ENCODE data around the gene CDC42BPB. TPM values are rescaled to one million over a fixed set of nuclear protein-coding genes. Genes with fewer than 3 reads are reported as not detected.

CDC42BPB gene
- total RNA-seq, 1 donor from 2014 or later: 187 TPM

DNA sequence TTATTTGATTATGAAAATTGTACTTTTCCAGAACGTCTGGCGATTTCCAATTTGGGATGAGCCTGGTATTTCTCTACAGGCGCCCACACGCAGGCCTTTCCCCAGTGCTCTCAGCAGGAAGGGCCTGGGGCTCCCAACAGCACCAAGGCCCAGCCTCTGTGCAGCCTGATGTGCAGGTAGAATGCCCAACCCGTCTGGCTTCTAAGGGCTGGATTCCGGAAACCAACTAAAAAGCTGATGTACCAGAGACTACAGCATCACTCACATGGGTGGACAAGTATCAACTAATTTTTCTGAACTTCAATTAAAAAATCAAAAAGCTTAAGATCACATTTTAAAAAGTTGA is 25.8 kb downstream of the CDC42BPB start:
- H3K9me3 Mint-ChIP-seq (ENCODE audit: unreplicated experiment): no peaks in the 10 kb centered on the region
- H3K4me3 Mint-ChIP-seq (ENCODE audit: unreplicated experiment): no peak overlapping the region
- H3K27me3 Mint-ChIP-seq (ENCODE audit: unreplicated experiment): peaks cover 5% of the 10 kb centered on the region
- H3K36me3 Mint-ChIP-seq (ENCODE audit: low read depth, unreplicated experiment): peaks cover 3% of the 10 kb centered on the region
- no peak for DNase-seq (ENCODE audit: low spot score)
- TF ChIP-seq, protein P1, sequence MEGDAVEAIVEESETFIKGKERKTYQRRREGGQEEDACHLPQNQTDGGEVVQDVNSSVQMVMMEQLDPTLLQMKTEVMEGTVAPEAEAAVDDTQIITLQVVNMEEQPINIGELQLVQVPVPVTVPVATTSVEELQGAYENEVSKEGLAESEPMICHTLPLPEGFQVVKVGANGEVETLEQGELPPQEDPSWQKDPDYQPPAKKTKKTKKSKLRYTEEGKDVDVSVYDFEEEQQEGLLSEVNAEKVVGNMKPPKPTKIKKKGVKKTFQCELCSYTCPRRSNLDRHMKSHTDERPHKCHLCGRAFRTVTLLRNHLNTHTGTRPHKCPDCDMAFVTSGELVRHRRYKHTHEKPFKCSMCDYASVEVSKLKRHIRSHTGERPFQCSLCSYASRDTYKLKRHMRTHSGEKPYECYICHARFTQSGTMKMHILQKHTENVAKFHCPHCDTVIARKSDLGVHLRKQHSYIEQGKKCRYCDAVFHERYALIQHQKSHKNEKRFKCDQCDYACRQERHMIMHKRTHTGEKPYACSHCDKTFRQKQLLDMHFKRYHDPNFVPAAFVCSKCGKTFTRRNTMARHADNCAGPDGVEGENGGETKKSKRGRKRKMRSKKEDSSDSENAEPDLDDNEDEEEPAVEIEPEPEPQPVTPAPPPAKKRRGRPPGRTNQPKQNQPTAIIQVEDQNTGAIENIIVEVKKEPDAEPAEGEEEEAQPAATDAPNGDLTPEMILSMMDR (IDR thresholded peaks at IDR 0.05; ENCODE audit: unreplicated experiment): no peak
- H3K27ac Mint-ChIP-seq (ENCODE audit: unreplicated experiment): peak overlapping the region; percentile 42
- H3K4me1 Mint-ChIP-seq (ENCODE audit: unreplicated experiment): peaks cover 31% of the 10 kb centered on the region

- Mint-ChIP-seq H3K27me3 (ENCODE audit: unreplicated experiment) (peaks cover 5% of the 10 kb centered on the region), H3K27ac (ENCODE audit: unreplicated experiment) (peak overlapping the region; percentile 72), H3K9me3 (ENCODE audit: unreplicated experiment) (no peaks in the 10 kb centered on the region), H3K4me1 (ENCODE audit: unreplicated experiment) (peaks cover 33% of the 10 kb centered on the region), H3K4me3 (ENCODE audit: unreplicated experiment) (peak overlapping the region; percentile 57), H3K36me3 (ENCODE audit: low read depth, unreplicated experiment) (peaks cover 3% of the 10 kb centered on the region)
- TF ChIP-seq, protein P1 (IDR thresholded peaks at IDR 0.05; ENCODE audit: unreplicated experiment): no peak
- DNase-seq (ENCODE audit: low spot score): no peak
These were observed 26.4 kb downstream of the CDC42BPB start for GRCh38 chr14:103030741-103031565.

DNA sequence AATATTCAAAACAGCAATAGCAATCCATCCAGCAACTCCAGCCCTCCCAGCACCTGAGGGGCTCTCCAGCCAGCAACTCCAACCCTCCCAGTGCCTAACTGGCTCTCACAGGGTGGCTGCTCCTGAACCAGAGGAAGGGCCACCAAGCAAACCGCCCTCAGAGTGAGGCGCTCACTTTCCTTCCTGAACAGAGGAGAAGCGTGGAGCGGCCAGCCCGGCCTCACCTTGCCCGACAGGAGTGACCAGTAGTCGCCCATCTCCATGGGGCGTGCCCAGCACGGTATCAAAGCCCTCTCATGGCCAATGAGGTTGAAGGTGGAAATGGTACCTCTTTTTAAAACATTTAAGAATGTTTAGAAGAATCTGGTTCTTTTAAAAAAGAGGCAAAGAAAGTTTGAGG is 27.4 kb downstream of the CDC42BPB start:
- Mint-ChIP-seq H3K9me3 (ENCODE audit: unreplicated experiment) (no peaks in the 10 kb centered on the region), H3K27ac (ENCODE audit: unreplicated experiment) (no peak overlapping the region), H3K4me3 (ENCODE audit: unreplicated experiment) (no peak overlapping the region), H3K27me3 (ENCODE audit: unreplicated experiment) (peaks cover 5% of the 10 kb centered on the region), H3K36me3 (ENCODE audit: low read depth, unreplicated experiment) (peaks cover 7% of the 10 kb centered on the region), H3K4me1 (ENCODE audit: unreplicated experiment) (peaks cover 41% of the 10 kb centered on the region)
- DNase-seq (ENCODE audit: low spot score): no peak
- TF ChIP-seq, protein P1 (IDR thresholded peaks at IDR 0.05; ENCODE audit: unreplicated experiment): no peak

GRCh38 chr14:103028772-103029171 is 28.6 kb downstream of the CDC42BPB start:
- no peak overlapping the region for H3K27ac Mint-ChIP-seq (ENCODE audit: unreplicated experiment)
- H3K27me3 Mint-ChIP-seq (ENCODE audit: unreplicated experiment): peaks cover 5% of the 10 kb centered on the region
- peaks cover 8% of the 10 kb centered on the region for H3K36me3 Mint-ChIP-seq (ENCODE audit: low read depth, unreplicated experiment)
- H3K9me3 Mint-ChIP-seq (ENCODE audit: unreplicated experiment): no peaks in the 10 kb centered on the region
- TF ChIP-seq, protein P1 (IDR thresholded peaks at IDR 0.05; ENCODE audit: unreplicated experiment): no peak
- no peak for DNase-seq (ENCODE audit: low spot score)
- peaks cover 45% of the 10 kb centered on the region for H3K4me1 Mint-ChIP-seq (ENCODE audit: unreplicated experiment)
- H3K4me3 Mint-ChIP-seq (ENCODE audit: unreplicated experiment): no peak overlapping the region

DNA sequence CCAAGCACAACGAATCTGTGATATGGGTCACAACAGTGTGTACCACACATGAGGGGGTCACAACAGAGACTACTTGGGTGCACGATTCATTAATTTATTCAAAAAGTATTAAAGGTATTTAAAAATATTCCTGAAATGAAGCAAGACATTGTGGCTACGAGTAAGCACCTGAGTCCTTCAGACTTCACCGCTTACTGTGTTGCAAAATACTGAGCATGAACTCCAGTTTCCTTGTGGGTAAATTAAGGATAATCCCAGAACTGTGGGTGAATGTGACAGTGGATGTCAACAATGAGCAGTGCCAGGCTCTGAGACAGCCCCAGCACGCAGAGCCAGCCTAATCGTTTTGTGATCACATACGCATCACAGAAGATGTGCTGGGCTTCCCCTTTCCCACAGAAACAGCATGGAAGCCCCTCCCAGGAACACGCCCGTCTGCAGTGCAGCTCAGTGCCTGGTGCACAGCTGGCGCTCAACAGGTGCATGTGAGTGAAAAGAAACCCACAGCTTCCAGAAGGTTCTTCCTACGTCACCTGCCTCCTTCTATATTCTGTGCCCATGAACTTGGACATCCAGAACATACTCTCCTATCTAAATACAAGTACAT is 29.1 kb downstream of the CDC42BPB start:
- H3K9me3 Mint-ChIP-seq (ENCODE audit: unreplicated experiment): no peaks in the 10 kb centered on the region
- TF ChIP-seq, protein P1 (IDR thresholded peaks at IDR 0.05; ENCODE audit: unreplicated experiment): no peak
- H3K4me1 Mint-ChIP-seq (ENCODE audit: unreplicated experiment): peaks cover 42% of the 10 kb centered on the region
- H3K27ac Mint-ChIP-seq (ENCODE audit: unreplicated experiment): no peak overlapping the region
- peaks cover 5% of the 10 kb centered on the region for H3K27me3 Mint-ChIP-seq (ENCODE audit: unreplicated experiment)
- peaks cover 8% of the 10 kb centered on the region for H3K36me3 Mint-ChIP-seq (ENCODE audit: low read depth, unreplicated experiment)
- no peak overlapping the region for H3K4me3 Mint-ChIP-seq (ENCODE audit: unreplicated experiment)
- DNase-seq (ENCODE audit: low spot score): no peak
